Measurements from ENCODE around the gene SMCO2.
"Not testable (repeated sequence)": the region's sequence is repeated elsewhere in the genome, so short reads cannot be mapped to it uniquely, and the experiment has no call there.

SMCO2 gene

DNA sequence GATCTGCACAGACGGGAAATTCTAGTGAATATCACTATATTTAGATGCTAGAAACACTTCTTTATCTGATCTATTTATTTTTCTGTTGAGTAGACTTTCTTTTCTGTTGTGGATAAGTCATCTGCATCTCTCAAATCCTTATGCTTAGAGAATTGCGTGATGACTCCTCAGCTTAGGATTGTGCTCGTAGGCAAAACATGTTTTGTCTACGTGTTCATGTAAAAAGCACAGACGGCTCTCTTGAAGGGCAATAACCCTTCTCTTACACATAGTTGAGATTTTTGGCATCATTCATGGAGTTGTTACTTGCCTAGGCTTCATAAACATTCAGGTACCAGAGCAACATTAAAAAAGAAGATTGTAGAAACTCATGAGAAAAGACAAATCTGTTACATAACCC lies 96.1 kb downstream of the SMCO2 start:
- TF ChIP-seq JUND (IDR thresholded peaks at IDR 0.05; ENCODE audit: low read depth): no peak
- in situ Hi-C loops (cut with HindIII; ENCODE audit: low pct_unique_long_range_greater_than_20kb, low sequenced_read_pairs): no loop called here
- DNase-seq (ENCODE audit: low read depth in 1 of 2, low spot score in 1 of 2): no peak

- DNase-seq (ENCODE audit: low read depth in 1 of 2, low spot score in 1 of 2); in situ Hi-C loops (cut with HindIII; ENCODE audit: low pct_unique_long_range_greater_than_20kb, low sequenced_read_pairs): not testable (repeated sequence)
These were observed 98.3 kb downstream of the SMCO2 start for GRCh38 chr12:27544858-27545257.

DNA sequence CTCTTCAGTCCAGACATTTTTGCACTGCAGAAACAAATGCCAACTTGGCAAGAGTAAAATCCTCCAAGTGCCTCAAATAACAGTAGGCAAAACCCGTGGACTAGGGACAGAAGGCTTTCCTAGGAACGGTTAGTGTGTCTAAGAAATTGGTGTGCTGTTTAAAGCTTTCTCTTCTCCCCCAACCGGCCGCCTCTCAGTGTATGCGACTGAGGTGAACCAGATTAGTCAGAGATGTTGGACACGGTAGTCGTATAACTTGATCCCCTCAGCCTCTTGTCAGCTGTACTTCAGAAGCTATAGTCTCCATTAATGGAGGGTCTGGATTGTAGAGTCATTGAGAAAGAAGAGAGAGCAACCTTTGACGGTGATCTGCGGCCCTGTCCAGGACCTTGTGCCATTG lies 99.1 kb downstream of the SMCO2 start:
- no peak for DNase-seq (ENCODE audit: low read depth in 1 of 2, low spot score in 1 of 2)
- TF ChIP-seq JUND (IDR thresholded peaks at IDR 0.05; ENCODE audit: low read depth): no peak

GRCh38 chr12:27547592-27547991 lies 101.1 kb downstream of the SMCO2 start:
- TF ChIP-seq JUND (IDR thresholded peaks at IDR 0.05; ENCODE audit: low read depth): no peak
- in situ Hi-C loops (cut with HindIII; ENCODE audit: low pct_unique_long_range_greater_than_20kb, low sequenced_read_pairs): no loop called here
- DNase-seq (ENCODE audit: low read depth in 1 of 2, low spot score in 1 of 2): no peak

More for the DNA sequence above, 99.1 kb downstream of the SMCO2 start:
- in situ Hi-C loops (cut with HindIII; ENCODE audit: low pct_unique_long_range_greater_than_20kb, low sequenced_read_pairs): no loop called here

GRCh38 chr12:27548301-27549199 lies 102.0 kb downstream of the SMCO2 start:
- in situ Hi-C loops (cut with HindIII; ENCODE audit: low pct_unique_long_range_greater_than_20kb, low sequenced_read_pairs): no loop called here
- no peak for TF ChIP-seq JUND (IDR thresholded peaks at IDR 0.05; ENCODE audit: low read depth)
- DNase-seq (ENCODE audit: low read depth in 1 of 2, low spot score in 1 of 2): no peak

DNA sequence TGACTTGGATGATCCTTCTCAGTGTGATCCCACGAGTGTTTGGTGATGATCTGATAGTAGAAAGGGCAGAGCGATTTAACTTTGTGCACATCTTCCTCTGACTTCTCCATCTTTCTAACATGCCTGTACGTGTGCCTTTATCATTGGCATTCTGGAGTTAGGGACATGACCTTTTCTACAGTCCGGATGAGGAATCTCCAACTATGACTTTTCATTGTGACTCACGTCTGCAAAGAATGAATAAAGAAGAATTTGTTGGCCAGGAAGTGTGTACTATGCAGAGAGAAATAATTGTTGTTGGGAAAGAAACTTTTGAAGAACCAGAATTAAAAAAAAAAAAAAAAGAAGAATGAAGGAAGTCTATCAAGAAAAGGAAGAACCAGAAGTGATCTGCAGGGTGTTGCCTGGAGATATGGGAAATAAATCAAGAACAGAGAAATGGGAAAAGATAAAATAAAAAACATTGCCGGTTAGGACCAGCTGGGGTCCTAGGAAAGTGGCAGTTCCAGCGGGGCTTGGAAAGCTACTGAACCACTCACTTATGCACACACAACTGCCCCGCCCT lies 102.8 kb downstream of the SMCO2 start:
- TF ChIP-seq JUND (IDR thresholded peaks at IDR 0.05; ENCODE audit: low read depth): no peak
- DNase-seq (ENCODE audit: low read depth in 1 of 2, low spot score in 1 of 2): no peak
- in situ Hi-C loops (cut with HindIII; ENCODE audit: low pct_unique_long_range_greater_than_20kb, low sequenced_read_pairs): no loop called here

DNA sequence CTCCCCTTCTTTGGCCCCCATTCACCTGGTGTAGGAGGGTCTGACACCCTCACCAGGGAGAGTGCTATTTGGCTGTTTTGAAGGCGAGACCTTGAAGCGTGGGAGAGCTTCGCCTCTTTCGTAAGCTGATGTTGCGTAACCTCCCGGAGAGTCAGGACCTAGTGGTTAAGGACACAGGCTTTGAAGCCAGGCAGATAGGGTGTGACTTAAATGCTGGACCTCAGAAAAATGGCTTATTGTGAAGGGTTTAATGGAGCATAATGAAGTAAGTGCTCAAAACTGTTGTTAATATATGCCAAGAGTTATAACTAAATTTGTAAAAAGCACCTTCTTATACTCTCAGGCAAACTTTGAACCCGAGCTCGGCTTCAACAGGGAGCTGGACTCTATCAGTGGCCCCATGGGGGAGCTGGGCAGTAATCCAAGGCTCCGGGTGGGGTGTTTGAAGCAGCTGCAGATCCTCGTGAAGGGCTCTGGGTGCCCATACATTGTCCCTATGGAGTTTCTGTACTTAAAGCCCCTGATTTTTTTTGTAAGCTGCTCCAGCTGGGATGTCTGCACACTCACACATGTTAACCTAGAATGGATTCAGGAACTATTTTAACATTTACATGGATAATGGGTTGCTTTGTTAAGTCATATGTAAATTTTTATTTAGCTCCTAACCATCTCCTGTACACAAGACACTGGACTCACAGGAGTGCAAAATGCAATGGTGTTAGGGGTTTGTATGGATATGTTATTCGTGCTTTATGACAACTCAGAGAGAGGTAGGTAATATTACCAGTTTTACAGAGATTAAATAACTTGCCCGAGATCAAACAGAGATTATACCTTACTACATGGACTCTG lies 103.5 kb downstream of the SMCO2 start:
- peak in 1 of 2 experiments; percentile 71 for DNase-seq (ENCODE audit: low read depth in 1 of 2, low spot score in 1 of 2)
- in situ Hi-C loops (cut with HindIII; ENCODE audit: low pct_unique_long_range_greater_than_20kb, low sequenced_read_pairs): no loop called here
- no peak for TF ChIP-seq JUND (IDR thresholded peaks at IDR 0.05; ENCODE audit: low read depth)

- in situ Hi-C loops (cut with HindIII; ENCODE audit: low pct_unique_long_range_greater_than_20kb, low sequenced_read_pairs): no loop called here
- no peak for TF ChIP-seq JUND (IDR thresholded peaks at IDR 0.05; ENCODE audit: low read depth)
- DNase-seq (ENCODE audit: low read depth in 1 of 2, low spot score in 1 of 2): no peak
These were observed 104.1 kb downstream of the SMCO2 start for GRCh38 chr12:27550653-27550975.

DNA sequence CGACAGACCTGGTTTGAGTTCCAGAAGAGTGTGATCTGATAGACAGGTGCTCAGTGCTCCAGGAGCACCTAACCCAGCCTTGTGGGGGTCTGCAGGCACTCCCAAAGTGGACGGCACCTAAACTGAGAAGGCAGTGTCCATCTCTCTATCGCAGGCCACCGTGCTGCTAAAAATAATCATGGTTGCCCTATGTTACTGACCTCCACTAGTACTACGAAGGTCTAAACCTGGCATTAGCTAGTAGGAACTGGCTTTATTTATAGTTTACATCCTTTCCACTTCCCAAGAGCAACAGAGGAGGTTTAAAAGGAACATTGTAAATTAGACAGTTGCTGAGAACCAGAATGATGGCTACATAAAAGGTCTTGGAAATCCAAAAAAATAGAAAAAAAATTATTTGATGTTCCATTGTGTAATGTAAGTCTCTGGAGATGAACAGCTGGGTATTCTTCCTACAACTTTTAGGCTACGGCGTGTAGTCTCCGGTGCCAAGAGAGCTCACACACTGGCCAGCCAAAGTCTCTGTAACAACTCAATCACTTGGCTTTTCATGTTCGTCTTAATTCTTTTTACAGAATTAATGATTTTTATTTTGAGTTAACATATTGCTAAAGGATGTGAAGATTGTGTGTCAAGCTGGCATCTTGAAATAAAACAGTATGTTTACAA lies 104.8 kb downstream of the SMCO2 start:
- TF ChIP-seq JUND (IDR thresholded peaks at IDR 0.05; ENCODE audit: low read depth): no peak
- in situ Hi-C loops (cut with HindIII; ENCODE audit: low pct_unique_long_range_greater_than_20kb, low sequenced_read_pairs): no loop called here
- no peak for DNase-seq (ENCODE audit: low read depth in 1 of 2, low spot score in 1 of 2)

All from T47D (cell line).